K562 (cell line): ENCODE results near the gene MYOZ3. TPM values are rescaled to one million over a fixed set of nuclear protein-coding genes. Genes with fewer than 3 reads are reported as not detected.

Experiments used
- ARID2 ChIP-seq: fragments of 450-650 bp; IDR thresholded peaks from 2 replicates; pipeline ENCODE4 v1.6.1; 2017; ENCODE audit warnings: antibody characterized with exemption, mild to moderate bottlenecking
- MGA ChIP-seq: fragments of 450-650 bp; IDR thresholded peaks from 2 replicates; pipeline ENCODE4 v1.6.1; 2016; ENCODE audit warnings: mild to moderate bottlenecking, moderate library complexity
- NFIC ChIP-seq: fragments of 450-650 bp; IDR thresholded peaks from 2 replicates; pipeline ENCODE4 v1.6.1; 2017; ENCODE audit warnings: mild to moderate bottlenecking, inconsistent platforms
- ZBTB40 ChIP-seq, 2 experiments: fragments of 450-650 bp in 1 of 2; sonication (generic) in 1 of 2; formaldehyde crosslinking in 1 of 2; IDR thresholded peaks; 2 replicates each; pipeline versions ENCODE4 v1.7.1 to v1.9.0; 2016 to 2022; ENCODE audit warnings: inconsistent platforms in 1 of 2, mild to moderate bottlenecking in 1 of 2, missing genetic modification reagents in 1 of 2
- polyA plus RNA-seq, 8 experiments: library from polyadenylated mRNA; depleted of rRNA in 4 of 8; stranded (reverse) in 5 of 8; unstranded in 3 of 8; fragments of >200 nt; fragmentation: Nextera tagmentation in 2 of 8; fragmentation: Illumina TruSeq in 1 of 8; extraction: Ambion mirVana in 2 of 8; extraction: Trizol in 1 of 8; gene quantifications; 2 replicates each; pipeline versions ENCODE4 v1.2.1 to v1.2.3, GENCODE V29; 2011 to 2014; ENCODE audit warnings: inconsistent platforms in 1 of 8, missing spikeins in 1 of 8
- total RNA-seq, 7 experiments: library from RNA; depleted of rRNA in 6 of 7; stranded (reverse); fragments of >200 nt in 6 of 7; fragmentation: Illumina TruSeq in 2 of 7; extraction: Trizol in 2 of 7; gene quantifications; 2 replicates each; pipeline versions ENCODE4 v1.2.1 to v1.2.3, GENCODE V29; 2011 to 2021; ENCODE audit warnings: low replicate concordance in 1 of 7

Gene MYOZ3
- total and polyA plus RNA-seq, 9 of the 15 experiments (the other 6 are each of a cell fraction or from before 2014, with no cell fraction given): not detected

GRCh38 chr5:150656191-150657132 is 4.6 kb upstream of the MYOZ3 start (continued):
- 0 out of 2 replicates have a peak, but pooled peaks have one; percentile 21 for TF ChIP-seq MGA
- TF ChIP-seq ARID2: 0 out of 2 replicates have a peak, but pooled peaks have one; percentile 44
- TF ChIP-seq NFIC: peak; percentile 55; the same call in 1 of the 2 replicates
- peak; percentile 27; the same call in 1 of the 2 replicates for TF ChIP-seq ZBTB40 (IDR thresholded peaks at IDR 0.05)
- TF ChIP-seq ZBTB40 (CRISPR knock-in tag; IDR thresholded peaks at IDR 0.05): no peak
